ENCODE data around the gene SPINK9.

SPINK9 gene

DNA sequence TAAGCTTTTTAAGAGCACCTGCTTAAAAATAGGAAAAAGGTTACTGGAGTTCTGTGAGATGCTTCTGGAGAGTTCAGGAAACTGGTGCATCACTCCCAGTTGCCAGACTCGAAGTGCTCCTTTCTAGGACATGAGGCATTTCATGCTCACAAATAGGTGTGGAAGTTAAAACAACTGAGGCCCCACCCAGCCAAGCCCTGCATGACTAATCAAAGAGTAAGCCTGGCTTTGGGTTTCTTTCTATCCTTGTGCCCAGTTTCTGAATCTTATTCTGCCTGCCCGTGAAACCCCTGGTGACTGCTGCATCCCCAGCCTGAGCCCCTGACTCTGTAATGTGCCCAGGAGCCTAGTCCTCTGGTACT is 7.7 kb downstream of the SPINK9 start:
- TF ChIP-seq BHLHE40 (IDR thresholded peaks at IDR 0.05; ENCODE audit: borderline replicate concordance) = no peak
- no peak for TF ChIP-seq LEF1 (IDR thresholded peaks at IDR 0.05; ENCODE audit: borderline replicate concordance)
- no peak for TF ChIP-seq NFRKB (IDR thresholded peaks at IDR 0.05)
- TF ChIP-seq ZNF384 (IDR thresholded peaks at IDR 0.05) = no peak
- TF ChIP-seq HDGF (IDR thresholded peaks at IDR 0.05; ENCODE audit: borderline replicate concordance) = no peak
- TF ChIP-seq SP1 (IDR thresholded peaks at IDR 0.05) = no peak
- no peak for TF ChIP-seq FOXK2 (IDR thresholded peaks at IDR 0.05)
- no peak for TF ChIP-seq FOXA1 (IDR thresholded peaks at IDR 0.05)
- TF ChIP-seq PKNOX1 (IDR thresholded peaks at IDR 0.05) = no peak
- no peak for TF ChIP-seq CTBP1 (IDR thresholded peaks at IDR 0.05; ENCODE audit: borderline replicate concordance)
- TF ChIP-seq SUZ12 (IDR thresholded peaks at IDR 0.05) = no peak
- TF ChIP-seq ELF4 (IDR thresholded peaks at IDR 0.05) = no peak
- POLR2A ChIA-PET = no interaction called here
- CTCF ChIA-PET = no interaction called here
- no peak for DNase-seq (ENCODE audit: extremely low spot score)

- no peak for DNase-seq (ENCODE audit: extremely low spot score)
- CTCF ChIA-PET = no interaction called here
These were observed 8.5 kb downstream of the SPINK9 start for GRCh38 chr5:148343603-148344487.

DNA sequence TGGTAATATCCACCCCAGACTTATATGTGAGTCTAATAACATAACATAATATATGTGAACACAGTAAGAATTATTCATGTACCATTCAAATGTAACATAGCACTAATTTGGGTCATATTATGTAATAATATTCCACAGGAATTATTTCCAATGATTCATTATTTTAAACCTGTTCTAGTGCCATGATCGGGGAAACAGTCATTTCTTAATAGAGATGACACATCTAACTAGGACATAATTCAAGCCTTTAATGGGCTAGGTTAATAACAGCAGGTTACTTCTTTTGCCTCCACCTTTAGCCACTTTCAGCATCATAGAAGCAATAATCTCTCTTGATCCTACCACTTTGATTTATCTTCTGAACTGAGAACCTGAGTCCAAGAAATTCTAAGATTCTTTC is 12.3 kb downstream of the SPINK9 start:
- ChIA-PET POLR2A (no interaction called here), CTCF (no interaction called here)

More at GRCh38 chr5:148343603-148344487, 8.5 kb downstream of the SPINK9 start:
- POLR2A ChIA-PET = no interaction called here
- TF ChIP-seq PKNOX1 (IDR thresholded peaks at IDR 0.05) = no peak

GRCh38 chr5:148352696-148353095 is 17.3 kb downstream of the SPINK9 start:
- ChIA-PET CTCF (interaction anchor here (1.5 kb wide), 1 partner anchor 173 kb away, joined by 3 read pairs; no protein-coding TSS in a partner anchor), POLR2A (no interaction called here)
- TF ChIP-seq FOXM1 (IDR thresholded peaks at IDR 0.05; ENCODE audit: borderline replicate concordance) = no peak
- no peak for TF ChIP-seq SUZ12 (IDR thresholded peaks at IDR 0.05)
- TF ChIP-seq PKNOX1 (IDR thresholded peaks at IDR 0.05) = no peak
- no peak for TF ChIP-seq ZNF384 (IDR thresholded peaks at IDR 0.05)
- no peak for TF ChIP-seq HDGF (IDR thresholded peaks at IDR 0.05; ENCODE audit: borderline replicate concordance)
- TF ChIP-seq TARDBP (IDR thresholded peaks at IDR 0.05) = no peak
- TF ChIP-seq ELF4 (IDR thresholded peaks at IDR 0.05) = no peak
- TF ChIP-seq NFRKB (IDR thresholded peaks at IDR 0.05) = no peak
- TF ChIP-seq BHLHE40 (IDR thresholded peaks at IDR 0.05; ENCODE audit: borderline replicate concordance) = no peak
- TF ChIP-seq SP1 (IDR thresholded peaks at IDR 0.05) = no peak
- TF ChIP-seq FOXA1 (IDR thresholded peaks at IDR 0.05) = no peak
- no peak for TF ChIP-seq L3MBTL2 (conservative IDR thresholded peaks at IDR 0.05)
- no peak for TF ChIP-seq CTBP1 (IDR thresholded peaks at IDR 0.05; ENCODE audit: borderline replicate concordance)
- no peak for TF ChIP-seq ARNT (IDR thresholded peaks at IDR 0.05)
- no peak for DNase-seq (ENCODE audit: extremely low spot score)

More for the DNA sequence above, 12.3 kb downstream of the SPINK9 start:
- TF ChIP-seq SP1 (IDR thresholded peaks at IDR 0.05) (no peak), CTBP1 (IDR thresholded peaks at IDR 0.05; ENCODE audit: borderline replicate concordance) (no peak), FOXM1 (IDR thresholded peaks at IDR 0.05; ENCODE audit: borderline replicate concordance) (no peak), FOXK2 (IDR thresholded peaks at IDR 0.05) (no peak), L3MBTL2 (conservative IDR thresholded peaks at IDR 0.05) (no peak)
- no peak for DNase-seq (ENCODE audit: extremely low spot score)

DNA sequence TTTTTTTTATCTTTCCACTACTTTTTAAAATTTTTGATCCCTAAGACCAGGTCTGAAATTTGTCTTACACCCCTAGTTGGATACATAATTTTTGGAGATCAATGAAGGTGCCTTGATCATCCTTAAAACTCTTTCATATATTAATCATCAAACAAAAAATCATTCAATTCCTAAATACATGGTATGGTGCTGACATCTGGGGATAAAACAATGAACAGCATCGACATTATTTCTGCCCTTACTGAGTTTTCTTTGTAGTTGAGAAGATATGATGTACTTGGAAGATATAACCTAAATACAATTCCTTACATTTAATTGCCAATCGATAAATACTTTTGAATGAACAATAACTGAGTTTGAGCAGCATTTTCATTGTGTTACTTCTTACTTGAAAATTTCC is 18.3 kb downstream of the SPINK9 start:
- ChIA-PET POLR2A (no interaction called here), CTCF (no interaction called here)
- no peak for TF ChIP-seq FOXA1 (IDR thresholded peaks at IDR 0.05)
- no peak for TF ChIP-seq BHLHE40 (IDR thresholded peaks at IDR 0.05; ENCODE audit: borderline replicate concordance)
- DNase-seq (ENCODE audit: extremely low spot score) = no peak

GRCh38 chr5:148364343-148364742 is 29.0 kb downstream of the SPINK9 start:
- DNase-seq (ENCODE audit: extremely low spot score) = no peak
- CTCF ChIA-PET = no interaction called here
- POLR2A ChIA-PET = no interaction called here
- no peak for TF ChIP-seq FOXA1 (IDR thresholded peaks at IDR 0.05)
- TF ChIP-seq LEF1 (IDR thresholded peaks at IDR 0.05; ENCODE audit: borderline replicate concordance) = no peak

- CTCF ChIA-PET = no interaction called here
- POLR2A ChIA-PET = no interaction called here
- TF ChIP-seq NFRKB (IDR thresholded peaks at IDR 0.05) (no peak), ZNF384 (IDR thresholded peaks at IDR 0.05) (no peak), LEF1 (IDR thresholded peaks at IDR 0.05; ENCODE audit: borderline replicate concordance) (no peak), SP1 (IDR thresholded peaks at IDR 0.05) (no peak), FOXA1 (IDR thresholded peaks at IDR 0.05) (no peak), ELF4 (IDR thresholded peaks at IDR 0.05) (no peak)
- DNase-seq (ENCODE audit: extremely low spot score) = no peak
These were observed 32.9 kb downstream of the SPINK9 start for GRCh38 chr5:148368299-148368698.

Measured in HEK293T (cell line).